C4-2B (cell line): ENCODE measurements around the gene ANKRD33.

Experiments used
- ZFX ChIP-seq: fragments of 450-650 bp; IDR thresholded peaks from 2 replicates; pipeline ENCODE4 v1.6.1; 2017
- TF ChIP-seq, protein P1 (sequence below): fragments of 450-650 bp; conservative IDR thresholded peaks from 2 replicates; pipeline ENCODE4 v1.5.1; 2017; ENCODE audit warnings: mild to moderate bottlenecking

DNA sequence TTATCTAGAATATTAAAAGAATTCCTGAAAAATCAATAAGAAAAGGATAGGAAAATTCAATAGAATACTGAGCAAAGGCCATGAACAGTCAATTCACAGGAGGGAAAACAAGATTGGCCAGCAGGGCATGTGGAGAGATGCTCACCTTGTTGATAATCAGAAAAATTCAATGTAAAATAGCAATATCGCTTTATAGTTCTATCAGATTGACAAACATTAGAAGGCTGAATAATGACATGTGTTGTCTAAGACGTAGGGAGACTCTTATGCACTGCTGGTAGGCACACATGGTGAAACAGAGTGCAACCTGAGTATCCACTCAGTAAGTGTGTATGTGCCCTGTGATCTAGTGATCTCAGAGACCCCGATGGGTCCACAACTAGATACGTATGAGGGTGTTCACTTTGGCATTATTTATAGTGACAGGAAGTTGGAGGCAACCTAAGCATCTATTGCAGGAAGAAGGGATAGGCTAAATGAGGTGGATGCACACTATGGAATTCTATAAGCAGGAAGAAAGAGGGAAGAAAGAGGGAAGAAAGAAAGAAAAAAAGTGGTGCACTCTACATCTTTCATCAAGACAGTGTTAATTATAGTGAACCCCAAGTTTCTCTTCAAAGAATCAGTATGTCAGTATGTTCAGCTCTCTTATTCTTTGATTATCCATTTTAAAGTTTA, 3.8 kb upstream of the ANKRD33 start:
- TF ChIP-seq, protein P1, sequence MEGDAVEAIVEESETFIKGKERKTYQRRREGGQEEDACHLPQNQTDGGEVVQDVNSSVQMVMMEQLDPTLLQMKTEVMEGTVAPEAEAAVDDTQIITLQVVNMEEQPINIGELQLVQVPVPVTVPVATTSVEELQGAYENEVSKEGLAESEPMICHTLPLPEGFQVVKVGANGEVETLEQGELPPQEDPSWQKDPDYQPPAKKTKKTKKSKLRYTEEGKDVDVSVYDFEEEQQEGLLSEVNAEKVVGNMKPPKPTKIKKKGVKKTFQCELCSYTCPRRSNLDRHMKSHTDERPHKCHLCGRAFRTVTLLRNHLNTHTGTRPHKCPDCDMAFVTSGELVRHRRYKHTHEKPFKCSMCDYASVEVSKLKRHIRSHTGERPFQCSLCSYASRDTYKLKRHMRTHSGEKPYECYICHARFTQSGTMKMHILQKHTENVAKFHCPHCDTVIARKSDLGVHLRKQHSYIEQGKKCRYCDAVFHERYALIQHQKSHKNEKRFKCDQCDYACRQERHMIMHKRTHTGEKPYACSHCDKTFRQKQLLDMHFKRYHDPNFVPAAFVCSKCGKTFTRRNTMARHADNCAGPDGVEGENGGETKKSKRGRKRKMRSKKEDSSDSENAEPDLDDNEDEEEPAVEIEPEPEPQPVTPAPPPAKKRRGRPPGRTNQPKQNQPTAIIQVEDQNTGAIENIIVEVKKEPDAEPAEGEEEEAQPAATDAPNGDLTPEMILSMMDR: no peak
- TF ChIP-seq ZFX: no peak
